Measurements from ENCODE around the gene MAST3. TPM values are rescaled to one million over a fixed set of nuclear protein-coding genes. Genes with fewer than 3 reads are reported as not detected.

MAST3 gene
- total and polyA plus RNA-seq, 10 donors, result 8.9 to 52.7 (median 38.2) TPM

DNA sequence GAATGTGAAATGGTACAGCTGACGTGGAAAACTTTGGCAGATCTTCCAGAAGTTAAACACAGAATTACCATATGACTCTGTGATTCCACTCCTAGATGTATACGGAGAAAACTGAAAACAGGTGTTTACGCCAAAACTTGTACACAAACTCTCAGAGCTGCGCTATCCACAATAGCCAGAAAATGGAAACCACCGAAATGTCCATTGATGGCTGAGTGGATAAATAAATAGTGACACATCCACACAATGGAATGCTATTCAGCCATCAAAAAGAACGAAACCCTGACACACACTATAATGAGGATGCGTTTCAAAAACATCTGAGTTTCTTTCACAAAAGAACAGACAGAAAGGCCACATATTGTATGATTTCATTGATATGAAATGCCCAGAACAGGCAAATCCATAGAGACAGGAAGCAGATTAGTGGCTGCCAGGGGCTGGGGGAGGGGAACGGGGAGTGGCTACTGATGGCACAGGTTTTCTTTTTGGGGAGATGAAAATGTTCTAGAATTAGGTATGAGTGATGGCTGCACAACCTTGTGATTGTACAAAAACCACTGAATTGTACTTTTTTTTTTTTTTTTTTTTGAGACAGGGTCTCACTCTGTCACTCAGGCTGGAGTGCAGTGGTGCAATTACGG lies 43.9 kb upstream of the MAST3 start:
- Histone ChIP-seq H3K4me3 (no peak overlapping the region), H3K27ac (peak overlapping the region in 6 of 8 donors; percentile 7 to 86 (median 51)), H3K36me3 (no peaks in the 10 kb centered on the region), H3K9me3 (no peaks in the 10 kb centered on the region), H3K4me1 (peaks cover 10 to 56% (median 30%) of the 10 kb centered on the region in 6 donors), H3K27me3 (replicated peaks in 1 of 7) (peaks cover 0 to 8% (median 0%) of the 10 kb centered on the region in 7 donors)
- no peak for DNase-seq
- WGBS, 5 donors, result 68 to 80% (median 75%) methylated on average over 9 of the region's 9 CpGs
- intact Hi-C loops (cut with DNase I; ENCODE audit: low total_unique reads), result loop anchor here (10.0 kb wide), 1 partner anchor 109 kb away; no protein-coding TSS in a partner anchor
- no peak for TF ChIP-seq POLR2A (IDR thresholded peaks at IDR 0.05)
- TF ChIP-seq POLR2AphosphoS5 (IDR thresholded peaks at IDR 0.05), result no peak
- TF ChIP-seq, protein P1, sequence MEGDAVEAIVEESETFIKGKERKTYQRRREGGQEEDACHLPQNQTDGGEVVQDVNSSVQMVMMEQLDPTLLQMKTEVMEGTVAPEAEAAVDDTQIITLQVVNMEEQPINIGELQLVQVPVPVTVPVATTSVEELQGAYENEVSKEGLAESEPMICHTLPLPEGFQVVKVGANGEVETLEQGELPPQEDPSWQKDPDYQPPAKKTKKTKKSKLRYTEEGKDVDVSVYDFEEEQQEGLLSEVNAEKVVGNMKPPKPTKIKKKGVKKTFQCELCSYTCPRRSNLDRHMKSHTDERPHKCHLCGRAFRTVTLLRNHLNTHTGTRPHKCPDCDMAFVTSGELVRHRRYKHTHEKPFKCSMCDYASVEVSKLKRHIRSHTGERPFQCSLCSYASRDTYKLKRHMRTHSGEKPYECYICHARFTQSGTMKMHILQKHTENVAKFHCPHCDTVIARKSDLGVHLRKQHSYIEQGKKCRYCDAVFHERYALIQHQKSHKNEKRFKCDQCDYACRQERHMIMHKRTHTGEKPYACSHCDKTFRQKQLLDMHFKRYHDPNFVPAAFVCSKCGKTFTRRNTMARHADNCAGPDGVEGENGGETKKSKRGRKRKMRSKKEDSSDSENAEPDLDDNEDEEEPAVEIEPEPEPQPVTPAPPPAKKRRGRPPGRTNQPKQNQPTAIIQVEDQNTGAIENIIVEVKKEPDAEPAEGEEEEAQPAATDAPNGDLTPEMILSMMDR (IDR thresholded peaks at IDR 0.05 in 8 of 11, conservative IDR thresholded peaks at IDR 0.05 in 3 of 11), result no peak

DNA sequence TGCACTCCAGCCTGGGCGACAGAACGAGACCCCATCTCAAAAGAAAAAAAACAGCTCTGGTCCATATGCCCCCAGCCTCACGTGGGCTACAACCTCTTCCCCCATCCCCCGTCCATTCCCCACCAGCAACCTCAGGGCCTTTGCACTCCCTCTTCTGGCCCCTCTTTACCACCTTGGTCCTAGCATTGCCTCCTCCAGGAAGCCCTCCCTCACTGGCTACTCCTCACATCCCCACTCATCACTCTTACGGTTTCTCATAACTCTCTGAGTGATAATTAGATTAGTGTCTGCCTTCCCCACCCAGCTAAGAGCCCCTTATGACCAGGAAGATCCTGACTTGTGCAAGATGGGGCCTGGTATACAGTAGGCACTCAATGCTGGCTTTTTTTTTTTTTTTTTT lies 41.6 kb upstream of the MAST3 start:
- Histone ChIP-seq H3K4me3 (no peak overlapping the region), H3K4me1 (peaks cover 11 to 41% (median 22%) of the 10 kb centered on the region in 6 donors), H3K27me3 (replicated peaks in 1 of 7) (peaks cover 0 to 8% (median 0%) of the 10 kb centered on the region in 7 donors), H3K36me3 (peaks cover 0 to 20% (median 0%) of the 10 kb centered on the region in 6 donors), H3K27ac (peak overlapping the region in 2 of 8 donors; percentile 83 to 90), H3K9me3 (no peaks in the 10 kb centered on the region)
- 80 to 92% (median 85%) methylated on average over 5 of the region's 5 CpGs for whole genome bisulfite sequencing, 5 donors
- no peak for DNase-seq
- intact Hi-C loops (cut with DNase I; ENCODE audit: low total_unique reads), result loop anchor here (10.0 kb wide), 1 partner anchor 111 kb away; no protein-coding TSS in a partner anchor
- TF ChIP-seq, protein P1 (IDR thresholded peaks at IDR 0.05 in 8 of 11, conservative IDR thresholded peaks at IDR 0.05 in 3 of 11), result no peak
- TF ChIP-seq POLR2A (IDR thresholded peaks at IDR 0.05) (no peak), POLR2AphosphoS5 (IDR thresholded peaks at IDR 0.05) (no peak)

DNA sequence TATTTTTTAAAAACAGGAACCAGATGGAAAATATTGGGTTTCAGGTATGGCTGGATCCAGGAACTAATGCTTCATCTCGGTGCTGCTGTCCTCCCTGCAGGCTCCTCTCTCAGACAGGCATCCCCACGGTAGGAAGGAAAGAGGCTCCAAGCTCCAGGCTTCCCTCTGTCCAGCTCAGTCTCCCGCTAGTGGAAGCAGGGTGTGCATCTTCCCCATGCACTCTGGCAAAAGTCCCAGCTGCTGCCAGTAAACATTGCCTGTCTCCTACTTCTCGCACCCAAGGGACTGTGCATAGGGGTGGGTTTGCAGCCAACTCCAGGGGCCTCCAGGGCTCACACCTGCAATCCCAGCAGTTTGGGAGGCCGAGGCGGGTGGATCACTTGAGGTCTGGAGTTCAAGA lies 40.0 kb upstream of the MAST3 start:
- H3K9me3 ChIP-seq, result no peaks in the 10 kb centered on the region
- no peaks in the 10 kb centered on the region for H3K27me3 ChIP-seq (replicated peaks in 1 of 7)
- no peak for DNase-seq
- no peak for TF ChIP-seq POLR2A (IDR thresholded peaks at IDR 0.05)
- TF ChIP-seq, protein P1 (IDR thresholded peaks at IDR 0.05 in 8 of 11, conservative IDR thresholded peaks at IDR 0.05 in 3 of 11), result no peak
- TF ChIP-seq POLR2AphosphoS5 (IDR thresholded peaks at IDR 0.05), result no peak
- H3K4me3 ChIP-seq, result peak overlapping the region in 1 of 8 donors; percentile 54
- H3K36me3 ChIP-seq, result peaks cover 0 to 33% (median 0%) of the 10 kb centered on the region in 6 donors
- WGBS, 5 donors, result 65 to 86% (median 78%) methylated on average over 4 to 6 of the region's 6 CpGs
- peaks cover 7 to 27% (median 14%) of the 10 kb centered on the region in 6 donors for H3K4me1 ChIP-seq
- peak overlapping the region; percentile 70 to 90 (median 82) for H3K27ac ChIP-seq
- intact Hi-C loops (cut with DNase I; ENCODE audit: low total_unique reads), result loop anchor here (10.0 kb wide), 1 partner anchor 113 kb away; no protein-coding TSS in a partner anchor
